Astrocyte (in vitro differentiated cells and primary cell): ENCODE data around the gene TEKT5.

Experiments
- CTCF ChIP-seq: IDR thresholded peaks from 2 replicates; pipeline ENCODE4 v1.5.1; 2011; ENCODE audit warnings: low read depth, mild to moderate bottlenecking, inconsistent platforms, low read length, moderate library complexity; ENCODE audit not compliant: insufficient read depth
- EZH2 ChIP-seq: IDR thresholded peaks from 2 replicates; pipeline ENCODE4 v1.6.1; 2012; ENCODE audit warnings: mild to moderate bottlenecking, low read length, inconsistent platforms; ENCODE audit not compliant: insufficient read depth

DNA sequence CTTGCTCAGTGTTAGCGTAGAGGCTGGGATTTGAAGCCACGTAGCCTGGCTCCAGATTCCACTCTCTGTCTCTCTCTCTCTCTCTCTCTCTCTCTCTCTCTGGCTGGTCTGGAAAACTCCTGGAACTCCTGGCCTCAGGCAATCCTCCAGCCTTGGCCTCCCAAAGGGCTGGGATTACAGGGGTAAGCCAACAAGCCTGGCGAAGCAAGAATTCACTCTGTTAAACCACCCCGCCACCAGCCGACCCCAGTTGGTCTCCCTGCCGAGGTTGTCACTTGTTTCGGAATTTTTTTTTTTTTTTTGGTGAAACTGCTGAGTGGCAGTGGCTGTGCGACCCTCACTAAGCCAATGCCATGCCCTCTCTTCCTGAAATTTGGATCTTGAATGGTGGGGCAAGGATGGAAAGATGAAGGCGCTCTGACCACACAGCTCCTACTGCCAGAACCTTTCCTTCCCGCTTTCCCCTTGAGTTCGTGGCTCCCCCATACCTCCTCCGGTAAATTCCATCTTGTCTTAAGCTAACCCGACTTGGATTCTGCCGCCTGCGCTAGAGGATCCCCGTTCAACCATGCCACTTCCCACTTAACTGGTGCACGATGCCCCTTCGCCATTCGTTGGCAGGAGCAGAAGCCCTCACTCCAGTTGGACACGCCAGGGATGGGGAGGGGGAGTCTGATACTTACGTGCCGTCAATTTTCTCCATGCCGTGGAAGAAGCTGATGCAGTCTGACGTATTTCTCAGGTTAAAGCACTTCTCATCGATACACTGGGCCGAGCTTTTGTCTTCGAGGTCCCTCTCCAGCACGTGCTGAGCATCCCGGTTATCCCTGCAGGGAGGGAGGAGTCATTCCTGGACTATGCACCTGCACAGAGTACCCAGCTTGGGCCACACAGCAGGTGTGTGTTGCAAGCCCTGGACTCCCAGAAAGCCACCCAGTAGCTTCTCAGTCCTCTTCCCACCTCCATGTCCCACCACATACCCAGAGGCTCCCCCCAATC lies 13.1 kb downstream of the TEKT5 start:
- TF ChIP-seq CTCF, result no peak
- no peak for TF ChIP-seq EZH2
